Small intestine (tissue), 7 donors: ENCODE data around the gene ACVR1. TPM values are rescaled to one million over a fixed set of nuclear protein-coding genes. Genes with fewer than 3 reads are reported as not detected.

Source experiments
- DNase-seq, 2 donors: peaks; one replicate each; pipeline versions ENCODE4 v3.0.0 to v3.0.0-alpha.2; 2013
- FAIRE-seq: peaks from 2 replicates; lab custom pipeline; 2012; peaks lifted over from hg19 to GRCh38; lab: Jason Lieb, UNC
- H3K27ac ChIP-seq, 3 donors: one replicate each; pipeline ENCODE4 v1.5.1; 2013; ENCODE audit warnings: low read length in 2 of 3, mild to moderate bottlenecking in 2 of 3, control low read depth in 1 of 3, inconsistent platforms in 1 of 3, low read depth in 1 of 3, moderate library complexity in 1 of 3
- H3K27me3 ChIP-seq, 3 donors: one replicate each; pipeline ENCODE4 v1.6.1; 2013; ENCODE audit warnings: low read length in 3 of 3, inconsistent platforms in 1 of 3; ENCODE audit not compliant: control insufficient read depth in 3 of 3, insufficient read depth in 3 of 3
- H3K36me3 ChIP-seq, 3 donors: one replicate each; pipeline ENCODE4 v1.6.1; 2013; ENCODE audit warnings: low read length in 3 of 3, inconsistent platforms in 1 of 3, low read depth in 1 of 3, mild to moderate bottlenecking in 1 of 3, moderate library complexity in 1 of 3; ENCODE audit not compliant: control insufficient read depth in 3 of 3, insufficient read depth in 2 of 3
- H3K4me1 ChIP-seq, 3 donors: one replicate each; pipeline ENCODE4 v1.6.1; 2013; ENCODE audit warnings: low read length in 2 of 3, inconsistent platforms in 1 of 3, low read depth in 1 of 3, mild to moderate bottlenecking in 1 of 3, moderate library complexity in 1 of 3; ENCODE audit not compliant: control insufficient read depth in 3 of 3, insufficient read depth in 2 of 3
- H3K4me3 ChIP-seq, 3 donors: one replicate each; pipeline ENCODE4 v1.5.1; 2013; ENCODE audit warnings: low read length in 3 of 3, control low read depth in 1 of 3, inconsistent platforms in 1 of 3, low read depth in 1 of 3, mild to moderate bottlenecking in 1 of 3, moderate library complexity in 1 of 3
- H3K9me3 ChIP-seq, 2 donors: one replicate each; pipeline ENCODE4 v1.6.1; 2013; ENCODE audit warnings: low read depth in 1 of 2, low read length in 1 of 2; ENCODE audit not compliant: control insufficient read depth in 2 of 2, insufficient read depth in 1 of 2
- WGBS, 3 donors: extraction: QIAGEN DNeasy Blood & Tissue Kit; methylation state at CpG; one replicate each; pipeline ENCODE4 v1.1.7; 2013; 5-methylcytosine and 5-hydroxymethylcytosine counted together
- polyA plus RNA-seq, 4 donors: library from polyadenylated mRNA; stranded (reverse) in 3 of 4; unstranded in 1 of 4; fragments of 200-250 nt in 3 of 4; fragments of 120-200 nt in 1 of 4; gene quantifications; one replicate each; pipeline versions ENCODE4 v1.2.1 to v1.2.3, GENCODE V29; 2013
- donor health status: healthy with polysubstance abuse.
- donor health status: control.
- donor health status: control.
- donor health status: Bipolar disorder and iron deficiency.
- donor health status: healthy.

ACVR1 gene
- polyA plus RNA-seq, 4 donors: 2.2 to 19.6 (median 8.4) TPM

GRCh38 chr2:157843081-157843480 lies 33.0 kb downstream of the ACVR1 start:
- Histone ChIP-seq H3K9me3 (peaks cover 0 to under 1% of the 10 kb centered on the region in 2 donors), H3K36me3 (peaks cover 0 to 8% (median 0%) of the 10 kb centered on the region in 3 donors), H3K4me3 (no peak overlapping the region), H3K4me1 (peaks cover 7 to 42% (median 18%) of the 10 kb centered on the region in 3 donors), H3K27ac (no peak overlapping the region), H3K27me3 (no peaks in the 10 kb centered on the region)
- no peak for DNase-seq
- WGBS, 3 donors: 91 to 98% (median 97%) methylated on average over 1 of the region's 1 CpG
- no peak for FAIRE-seq

GRCh38 chr2:157842106-157842879 lies 33.8 kb downstream of the ACVR1 start:
- WGBS, 3 donors: 51 to 54% (median 51%) methylated on average over 3 of the region's 3 CpGs
- FAIRE-seq: no peak
- Histone ChIP-seq H3K27ac (peak overlapping the region in 1 of 3 donors; percentile 2), H3K9me3 (no peaks in the 10 kb centered on the region), H3K4me3 (no peak overlapping the region), H3K36me3 (peaks cover 0 to 8% (median 0%) of the 10 kb centered on the region in 3 donors), H3K4me1 (peaks cover 7 to 47% (median 18%) of the 10 kb centered on the region in 3 donors), H3K27me3 (no peaks in the 10 kb centered on the region)
- peak in 1 of 2 donors; percentile 25 for DNase-seq

- DNase-seq (no peak), FAIRE-seq (no peak)
- no peak overlapping the region for H3K4me3 ChIP-seq
- H3K27me3 ChIP-seq: no peaks in the 10 kb centered on the region
- peaks cover 9 to 55% (median 24%) of the 10 kb centered on the region in 3 donors for H3K4me1 ChIP-seq
- 89 to 100% (median 98%) methylated on average over 2 of the region's 2 CpGs for WGBS, 3 donors
- peak overlapping the region in 1 of 3 donors; percentile 84 for H3K27ac ChIP-seq
- peaks cover 0 to 8% (median 0%) of the 10 kb centered on the region in 3 donors for H3K36me3 ChIP-seq
- H3K9me3 ChIP-seq: no peaks in the 10 kb centered on the region
Observed at GRCh38 chr2:157841485-157841884, 34.6 kb downstream of the ACVR1 start.

- FAIRE-seq (no peak), DNase-seq (peak; percentile 76 to 89)
- peaks cover 0 to 8% (median 0%) of the 10 kb centered on the region in 3 donors for H3K36me3 ChIP-seq
- H3K4me3 ChIP-seq: no peak overlapping the region
- no peaks in the 10 kb centered on the region for H3K9me3 ChIP-seq
- WGBS, 3 donors: 9 to 35% (median 31%) methylated on average over 10 of the region's 10 CpGs
- H3K4me1 ChIP-seq: peaks cover 9 to 61% (median 28%) of the 10 kb centered on the region in 3 donors
- peak overlapping the region; percentile 45 to 84 (median 50) for H3K27ac ChIP-seq
- no peaks in the 10 kb centered on the region for H3K27me3 ChIP-seq
Observed at GRCh38 chr2:157840568-157841156, 35.5 kb downstream of the ACVR1 start.

GRCh38 chr2:157839822-157840221 lies 36.3 kb downstream of the ACVR1 start:
- Histone ChIP-seq H3K27ac (peak overlapping the region in 2 of 3 donors; percentile 71 to 84), H3K4me3 (no peak overlapping the region), H3K36me3 (peaks cover 0 to 11% (median 0%) of the 10 kb centered on the region in 3 donors), H3K27me3 (no peaks in the 10 kb centered on the region), H3K9me3 (no peaks in the 10 kb centered on the region), H3K4me1 (peaks cover 9 to 61% (median 28%) of the 10 kb centered on the region in 3 donors)
- DNase-seq: no peak
- FAIRE-seq: no peak
- 83 to 90% (median 85%) methylated on average over 2 of the region's 2 CpGs for WGBS, 3 donors

GRCh38 chr2:157839162-157839801 lies 36.8 kb downstream of the ACVR1 start:
- Histone ChIP-seq H3K4me3 (no peak overlapping the region), H3K27ac (peak overlapping the region in 2 of 3 donors; percentile 71 to 84), H3K36me3 (peaks cover 0 to 13% (median 0%) of the 10 kb centered on the region in 3 donors), H3K9me3 (no peaks in the 10 kb centered on the region), H3K4me1 (peaks cover 9 to 61% (median 28%) of the 10 kb centered on the region in 3 donors), H3K27me3 (no peaks in the 10 kb centered on the region)
- no peak for FAIRE-seq
- 63 to 81% (median 74%) methylated on average over 5 of the region's 5 CpGs for WGBS, 3 donors
- DNase-seq: peak in 1 of 2 donors; percentile 30

- peak; percentile 77 to 86 for DNase-seq
- Histone ChIP-seq H3K27me3 (no peaks in the 10 kb centered on the region), H3K9me3 (no peaks in the 10 kb centered on the region), H3K36me3 (peaks cover 0 to 10% (median 0%) of the 10 kb centered on the region in 3 donors), H3K4me1 (peaks cover 9 to 61% (median 28%) of the 10 kb centered on the region in 3 donors), H3K4me3 (peak overlapping the region in 1 of 3 donors; percentile 16), H3K27ac (peak overlapping the region; percentile 71 to 84 (median 84))
- WGBS, 3 donors: 19 to 26% (median 24%) methylated on average over 4 of the region's 4 CpGs
- no peak for FAIRE-seq
Observed at GRCh38 chr2:157838442-157839161, 37.5 kb downstream of the ACVR1 start.
